AG08396 (cell line): ENCODE results near the gene IPO4.

Source experiments
- DNase-seq: peaks from one replicate; pipeline ENCODE4 v3.0.0; 2012; ENCODE audit warnings: low spot score, mixed read lengths

IPO4 gene

DNA sequence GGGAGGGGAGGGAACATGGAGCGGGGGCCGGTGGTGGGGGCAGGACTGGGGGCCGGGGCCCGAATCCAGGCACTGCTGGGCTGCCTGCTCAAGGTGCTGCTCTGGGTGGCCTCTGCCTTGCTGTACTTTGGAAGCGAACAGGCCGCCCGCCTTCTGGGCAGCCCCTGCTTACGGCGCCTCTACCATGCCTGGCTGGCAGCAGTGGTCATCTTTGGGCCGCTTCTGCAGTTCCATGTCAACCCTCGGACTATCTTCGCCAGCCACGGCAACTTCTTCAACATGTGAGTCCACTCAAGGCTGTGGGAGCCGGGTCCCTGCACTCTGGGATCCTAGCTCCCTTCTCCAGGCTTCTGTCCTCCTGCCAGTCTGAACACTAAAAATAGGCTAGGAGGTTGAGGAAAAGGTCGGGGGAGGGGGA is 57.1 kb downstream of the IPO4 start:
- no peak for DNase-seq

DNA sequence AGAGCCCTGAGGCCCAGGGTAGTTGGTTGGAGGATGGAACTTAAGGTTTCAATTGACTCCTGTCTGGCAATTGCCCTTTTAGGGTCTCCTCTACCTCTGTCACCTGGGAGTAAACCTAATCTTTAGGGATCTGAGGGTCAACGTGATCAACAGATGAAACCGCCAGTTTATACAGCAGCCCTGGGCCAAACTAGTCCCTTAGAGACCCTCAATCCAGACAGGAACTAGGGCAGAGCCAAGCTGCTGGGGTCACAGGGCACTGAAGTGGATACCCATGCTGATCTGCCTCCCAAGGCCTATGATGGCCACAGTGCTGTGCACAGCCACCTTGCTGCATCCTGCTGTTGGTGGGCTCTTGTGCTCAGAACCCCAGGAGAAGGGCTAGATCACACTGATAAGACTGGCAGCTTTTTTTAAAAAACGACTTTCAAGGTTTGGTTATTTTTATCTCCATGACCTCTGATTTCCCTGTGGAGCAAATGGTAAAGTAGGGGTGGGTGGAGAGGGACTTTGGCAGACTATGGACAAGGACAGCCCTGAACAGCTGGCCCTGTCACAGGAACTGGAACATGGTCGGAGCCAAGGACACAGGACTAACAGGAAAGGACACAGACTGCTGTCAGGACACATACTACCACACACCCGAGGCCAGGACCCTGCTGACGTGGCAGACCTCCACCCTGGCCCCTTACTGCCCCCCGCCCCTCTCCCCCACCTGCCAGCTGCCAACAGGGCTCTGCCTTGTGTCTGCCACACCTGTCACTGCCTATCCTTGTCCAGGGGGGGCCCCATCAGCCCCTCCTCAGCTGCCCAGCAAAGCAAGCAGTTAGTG is 57.7 kb downstream of the IPO4 start:
- no peak for DNase-seq

DNA sequence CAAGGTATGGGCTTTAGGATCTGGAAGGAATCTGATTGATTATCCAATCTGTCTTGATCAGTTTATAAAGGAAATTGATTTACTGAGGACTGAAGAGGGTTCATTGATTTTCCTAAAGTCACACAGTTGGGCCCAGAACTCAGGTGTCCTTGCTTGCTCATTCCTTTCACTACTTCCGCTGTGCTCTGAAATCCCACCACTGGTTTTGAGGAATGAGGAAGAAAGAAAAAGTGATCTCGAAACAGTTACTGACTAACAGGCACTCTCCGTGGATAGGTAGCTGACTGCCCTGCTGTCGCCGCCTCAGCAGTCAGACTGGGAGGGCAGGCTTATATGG is 58.3 kb downstream of the IPO4 start, which contains the start of gene FITM1:
Gene FITM1, plus strand, starts transcription at position 280 of the 337 bp plus-strand sequence. CDS start 905 bp downstream, outside the sequence.
- DNase-seq: no peak
